ENCODE data around the gene FBLN2. TPM values are rescaled to one million over a fixed set of nuclear protein-coding genes. Genes with fewer than 3 reads are reported as not detected.

Gene FBLN2
- total and polyA plus RNA-seq, 2 of the 13 experiments (the other 11 are each of a cell fraction or from before 2014, with no cell fraction given), result not detected

DNA sequence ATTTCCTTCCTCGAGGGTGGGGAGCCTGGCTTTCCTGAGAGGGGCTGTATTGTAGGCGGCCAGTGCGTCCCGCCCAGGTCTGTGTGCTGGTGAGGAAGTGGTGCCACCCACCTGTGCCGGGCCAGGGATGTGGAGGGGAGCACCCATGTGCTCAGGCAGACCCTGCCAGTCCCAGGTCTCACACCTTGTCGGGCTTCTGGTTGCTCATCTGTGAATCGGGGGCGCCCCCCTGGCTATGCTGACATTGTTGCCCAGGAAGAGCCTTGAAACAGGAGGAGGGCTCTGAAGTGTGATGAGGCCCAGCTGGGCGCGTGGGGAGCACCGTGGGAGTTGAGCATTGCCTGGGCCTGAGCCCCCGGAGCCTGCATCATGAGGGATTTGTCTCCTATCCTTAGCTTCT is 4.8 kb downstream of the FBLN2 start:
- no peaks in the 10 kb centered on the region for H3K4me1 ChIP-seq (ENCODE audit: insufficient read depth, low read length)
- H3K27ac ChIP-seq (ENCODE audit: extremely low read length, insufficient read depth, low read length), result no peak overlapping the region
- WGBS (ENCODE audit: low lambda C conversion rate), result 0% methylated on average over 1 of the region's 12 CpGs
- peaks cover 8 to 71% of the 10 kb centered on the region in 2 experiments for H3K27me3 ChIP-seq (ENCODE audit: control insufficient read depth in 1 of 2, insufficient read depth in 2 of 2, low read length in 2 of 2)
- BruUV-seq (replicated peaks), result no TSS peak
- CTCF ChIA-PET (ENCODE audit: low intra/inter-chr PET ratio, low total read pairs), result no interaction called here
- no peaks in the 10 kb centered on the region for H3K79me2 ChIP-seq (ENCODE audit: insufficient read depth, low read length)
- no peak for DNase-seq (ENCODE audit: low spot score)
- H3K4me2 ChIP-seq (ENCODE audit: low read depth, low read length), result no peak overlapping the region
- no peaks in the 10 kb centered on the region for H3K36me3 ChIP-seq (replicated peaks in 1 of 2; ENCODE audit: control insufficient read depth in 1 of 2, insufficient read depth in 2 of 2, low read length in 2 of 2)
- no peak overlapping the region for H3K9ac ChIP-seq (ENCODE audit: insufficient read depth, low read depth, low read length)
- H2AFZ ChIP-seq (ENCODE audit: low read length), result no peak overlapping the region
- no peak overlapping the region for H3K4me3 ChIP-seq (replicated peaks in 1 of 3; ENCODE audit: insufficient read depth in 1 of 3, low read depth in 2 of 3, low read length in 3 of 3)
- POLR2A ChIA-PET, result no interaction called here
- intact Hi-C loops (cut with micrococcal nuclease; ENCODE audit: unreplicated experiment) (no loop called here), in situ Hi-C loops (cut with HindIII; ENCODE audit: extremely low pct_ligation_motif_present, low pct_unique_long_range_greater_than_20kb) (no loop called here)
- ATAC-seq, result no peak
- TF ChIP-seq ZBTB25 (CRISPR knock-in tag; IDR thresholded peaks at IDR 0.05) (no peak), ZNF263 (CRISPR knock-in tag; IDR thresholded peaks at IDR 0.05) (peak; percentile 69)
- FAIRE-seq, result no peak
- H4K20me1 ChIP-seq (ENCODE audit: insufficient read depth, low read length), result peaks cover 3% of the 10 kb centered on the region; the same call in 1 of the 2 replicates
- H3K9me3 ChIP-seq (ENCODE audit: low read length), result no peaks in the 10 kb centered on the region

DNA sequence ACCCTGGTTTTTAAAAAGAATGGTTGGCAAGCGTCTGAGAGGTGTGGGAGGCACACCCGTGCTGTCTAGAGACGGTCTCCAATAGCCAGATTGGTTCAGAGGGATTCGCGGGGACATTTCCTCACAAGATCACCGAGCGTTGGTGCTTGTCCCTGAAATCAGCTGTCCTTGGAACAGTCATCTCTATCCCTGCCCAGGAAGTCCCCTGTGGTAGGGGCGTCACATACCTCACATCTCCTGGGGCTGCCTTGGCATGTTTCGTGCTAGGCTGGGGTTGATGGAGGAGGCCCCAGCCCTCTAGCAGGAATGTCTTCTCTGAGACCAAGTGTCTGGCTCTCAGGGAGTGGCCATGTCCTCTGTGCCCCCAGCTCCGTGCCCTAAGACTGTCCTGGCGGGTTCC is 6.8 kb downstream of the FBLN2 start:
- H3K9ac ChIP-seq (ENCODE audit: insufficient read depth, low read depth, low read length), result no peak overlapping the region
- no peaks in the 10 kb centered on the region for H3K9me3 ChIP-seq (ENCODE audit: low read length)
- no peak overlapping the region for H3K4me3 ChIP-seq (replicated peaks in 1 of 3; ENCODE audit: insufficient read depth in 1 of 3, low read depth in 2 of 3, low read length in 3 of 3)
- no peak overlapping the region for H2AFZ ChIP-seq (ENCODE audit: low read length)
- no peaks in the 10 kb centered on the region for H3K4me1 ChIP-seq (ENCODE audit: insufficient read depth, low read length)
- peaks cover 7 to 74% of the 10 kb centered on the region in 2 experiments for H3K27me3 ChIP-seq (ENCODE audit: control insufficient read depth in 1 of 2, insufficient read depth in 2 of 2, low read length in 2 of 2)
- H3K79me2 ChIP-seq (ENCODE audit: insufficient read depth, low read length), result no peaks in the 10 kb centered on the region
- H3K4me2 ChIP-seq (ENCODE audit: low read depth, low read length), result no peak overlapping the region
- H3K36me3 ChIP-seq (replicated peaks in 1 of 2; ENCODE audit: control insufficient read depth in 1 of 2, insufficient read depth in 2 of 2, low read length in 2 of 2), result no peaks in the 10 kb centered on the region
- intact Hi-C loops (cut with micrococcal nuclease; ENCODE audit: unreplicated experiment), result no loop called here
- in situ Hi-C loops (cut with HindIII; ENCODE audit: extremely low pct_ligation_motif_present, low pct_unique_long_range_greater_than_20kb), result no loop called here
- WGBS (ENCODE audit: low lambda C conversion rate), result 15% methylated on average over 4 of the region's 11 CpGs
- FAIRE-seq, result no peak
- no TSS peak for BruUV-seq (replicated peaks)
- no peak for ATAC-seq
- no peak for DNase-seq (ENCODE audit: low spot score)
- no peak overlapping the region for H3K27ac ChIP-seq (ENCODE audit: extremely low read length, insufficient read depth, low read length)
- peaks cover 5% of the 10 kb centered on the region; the same call in 1 of the 2 replicates for H4K20me1 ChIP-seq (ENCODE audit: insufficient read depth, low read length)
- CTCF ChIA-PET (ENCODE audit: low intra/inter-chr PET ratio, low total read pairs), result no interaction called here
- POLR2A ChIA-PET, result no interaction called here
- no peak for TF ChIP-seq ZNF720 (CRISPR knock-in tag; IDR thresholded peaks at IDR 0.05)
- TF ChIP-seq ZNF572 (CRISPR knock-in tag; IDR thresholded peaks at IDR 0.05), result no peak
- TF ChIP-seq ZBTB46 (CRISPR knock-in tag; IDR thresholded peaks at IDR 0.05; ENCODE audit: borderline replicate concordance), result no peak
- TF ChIP-seq ZFP1 (CRISPR knock-in tag; IDR thresholded peaks at IDR 0.05), result no peak
- no peak for TF ChIP-seq SNAPC2 (CRISPR knock-in tag; IDR thresholded peaks at IDR 0.05)
- TF ChIP-seq, protein P1, sequence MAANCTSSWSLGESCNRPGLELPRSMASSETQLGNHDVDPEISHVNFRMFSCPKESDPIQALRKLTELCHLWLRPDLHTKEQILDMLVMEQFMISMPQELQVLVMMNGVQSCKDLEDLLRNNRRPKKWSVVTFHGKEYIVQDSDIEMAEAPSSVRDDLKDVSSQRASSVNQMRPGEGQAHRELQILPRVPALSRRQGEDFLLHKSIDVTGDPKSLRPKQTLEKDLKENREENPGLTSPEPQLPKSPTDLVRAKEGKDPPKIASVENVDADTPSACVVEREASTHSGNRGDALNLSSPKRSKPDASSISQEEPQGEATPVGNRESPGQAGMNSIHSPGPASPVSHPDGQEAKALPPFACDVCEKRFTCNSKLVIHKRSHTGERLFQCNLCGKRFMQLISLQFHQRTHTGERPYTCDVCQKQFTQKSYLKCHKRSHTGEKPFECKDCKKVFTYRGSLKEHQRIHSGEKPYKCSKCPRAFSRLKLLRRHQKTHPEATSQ (CRISPR knock-in tag; IDR thresholded peaks at IDR 0.05; ENCODE audit: borderline replicate concordance), result no peak
- TF ChIP-seq MEIS1 (CRISPR knock-in tag; IDR thresholded peaks at IDR 0.05; ENCODE audit: borderline replicate concordance), result no peak
- no peak for TF ChIP-seq AKAP8 (CRISPR knock-in tag; IDR thresholded peaks at IDR 0.05)
- no peak for TF ChIP-seq ZNF558 (CRISPR knock-in tag; IDR thresholded peaks at IDR 0.05; ENCODE audit: borderline replicate concordance)
- TF ChIP-seq MIXL1 (CRISPR knock-in tag; IDR thresholded peaks at IDR 0.05), result no peak
- no peak for TF ChIP-seq ZNF670 (CRISPR knock-in tag; IDR thresholded peaks at IDR 0.05; ENCODE audit: borderline replicate concordance)
- no peak for TF ChIP-seq ZNF451 (CRISPR knock-in tag; IDR thresholded peaks at IDR 0.05)
- no peak for TF ChIP-seq SRY (CRISPR knock-in tag; IDR thresholded peaks at IDR 0.05)
- no peak for TF ChIP-seq ATM (IDR thresholded peaks at IDR 0.05; ENCODE audit: borderline replicate concordance)
- TF ChIP-seq FOSL1 (CRISPR knock-in tag; IDR thresholded peaks at IDR 0.05; ENCODE audit: borderline replicate concordance), result no peak

Measured in HepG2 (cell line).